ENCODE data around the gene CHKA. TPM values are rescaled to one million over a fixed set of nuclear protein-coding genes. Genes with fewer than 3 reads are reported as not detected.
A peak's percentile ranks its signal among the peaks of the same experiment; 100 is the strongest.

Gene CHKA
- polyA plus RNA-seq, 1 of the 3 experiments (the other 2 are of a cell fraction) = 12.3 TPM

DNA sequence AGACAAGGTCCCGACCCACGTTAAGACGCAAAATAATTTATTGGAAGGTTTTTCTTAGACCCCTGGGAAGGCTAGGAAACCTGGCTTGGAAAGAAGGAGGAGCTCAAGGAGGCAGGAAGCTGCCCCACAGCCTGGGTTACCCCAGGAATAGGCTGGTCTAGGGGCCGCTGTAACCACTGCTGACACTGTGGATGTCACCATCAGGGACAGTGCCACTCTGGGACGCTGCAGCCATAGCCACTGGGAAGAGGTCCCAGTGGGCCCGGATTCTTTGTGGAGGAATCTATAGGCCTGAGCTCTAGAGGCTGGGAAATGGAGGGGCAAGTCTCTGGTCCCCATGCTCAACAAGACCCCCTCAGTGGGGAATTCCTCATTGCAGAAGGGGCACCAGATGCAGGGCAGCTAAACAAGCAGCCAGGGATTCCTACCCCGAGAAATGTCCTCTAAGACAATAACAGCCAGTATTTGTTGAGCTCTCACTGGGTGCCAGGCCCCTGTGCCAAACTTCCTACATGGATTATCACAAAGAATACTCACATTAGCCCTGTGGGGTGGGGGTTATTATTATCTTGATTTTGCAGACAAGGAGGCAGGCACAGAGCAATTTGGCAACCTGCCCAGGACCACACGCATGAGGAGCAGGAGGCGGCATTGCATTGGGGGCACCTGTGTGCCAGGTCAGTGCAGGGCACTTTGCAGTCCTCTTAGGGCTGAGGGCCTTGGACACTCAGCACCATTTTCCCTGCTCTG lies 19.5 kb upstream of the CHKA start:
- H3K27me3 ChIP-seq (ENCODE audit: insufficient read depth) = no peaks in the 10 kb centered on the region
- no peak overlapping the region for H3K9ac ChIP-seq
- POLR2A ChIA-PET = no interaction called here
- CTCF ChIA-PET = interaction anchor here (0.7 to 0.9 kb wide), 3 partner anchors 66 to 156 kb away, joined by 3 read pairs; no protein-coding TSS in a partner anchor
- no peaks in the 10 kb centered on the region for H3K9me2 ChIP-seq
- no peak overlapping the region for H3K27ac ChIP-seq (ENCODE audit: low read depth in 2 of 2, low read length in 1 of 2)
- no peaks in the 10 kb centered on the region for H3K79me2 ChIP-seq (ENCODE audit: insufficient read depth)
- peaks cover 0 to 12% of the 10 kb centered on the region in 2 experiments; a peak in 1 of 4 replicates for H3K4me1 ChIP-seq (ENCODE audit: control insufficient read depth in 1 of 2, insufficient read depth in 2 of 2, low read depth in 1 of 2, low read length in 1 of 2)
- H3K4me2 ChIP-seq = no peak overlapping the region
- no peaks in the 10 kb centered on the region for H3K9me3 ChIP-seq
- no peaks in the 10 kb centered on the region for H3F3A ChIP-seq (replicated peaks; ENCODE audit: insufficient read depth)
- no peaks in the 10 kb centered on the region for H3K36me3 ChIP-seq (replicated peaks in 1 of 2; ENCODE audit: control insufficient read depth in 1 of 2, insufficient read depth in 2 of 2, low read length in 1 of 2)
- TF ChIP-seq MXI1 (IDR thresholded peaks at IDR 0.05; ENCODE audit: low read depth, low read length) = no peak
- TF ChIP-seq GATA2 (CRISPR knock-in tag; IDR thresholded peaks at IDR 0.05) = peak; percentile 41; the same call in 1 of the 2 replicates
- no peaks in the 10 kb centered on the region for H4K20me1 ChIP-seq (ENCODE audit: insufficient read depth)
- H2AFZ ChIP-seq (ENCODE audit: low read depth) = no peak overlapping the region
- no peak overlapping the region for H3K4me3 ChIP-seq (ENCODE audit: low read depth in 2 of 2, low read length in 1 of 2)
- DNase-seq = peak; percentile 57
- WGBS (ENCODE audit: low lambda C conversion rate) = 84% methylated on average over 5 of the region's 9 CpGs

DNA sequence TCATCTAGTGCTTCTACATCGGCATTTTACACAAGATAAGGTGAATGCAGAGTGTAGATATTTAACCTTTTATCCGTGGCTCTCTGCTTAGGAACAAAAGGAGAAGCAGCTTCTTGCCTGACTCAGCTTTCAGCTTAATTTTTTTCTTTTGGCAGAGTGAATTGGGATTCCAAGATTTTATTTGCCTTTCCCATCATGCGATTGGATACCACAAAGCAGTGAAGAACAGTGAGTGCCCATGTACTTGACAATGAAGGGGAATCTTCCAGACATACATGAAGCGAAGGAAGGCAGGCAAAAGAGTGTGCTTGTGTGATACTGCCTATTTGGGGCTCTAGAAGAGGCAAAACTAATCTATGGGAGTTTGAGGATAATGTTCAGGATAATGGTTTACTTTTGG lies 17.0 kb upstream of the CHKA start:
- CTCF ChIA-PET = no interaction called here
- Histone ChIP-seq H3K79me2 (ENCODE audit: insufficient read depth) (no peaks in the 10 kb centered on the region), H3K4me2 (no peak overlapping the region), H3K9ac (no peak overlapping the region), H4K20me1 (ENCODE audit: insufficient read depth) (no peaks in the 10 kb centered on the region), H3F3A (replicated peaks; ENCODE audit: insufficient read depth) (no peaks in the 10 kb centered on the region), H3K27me3 (ENCODE audit: insufficient read depth) (no peaks in the 10 kb centered on the region), H3K4me1 (ENCODE audit: control insufficient read depth in 1 of 2, insufficient read depth in 2 of 2, low read depth in 1 of 2, low read length in 1 of 2) (peaks cover 0 to 9% of the 10 kb centered on the region in 2 experiments; a peak in 1 of 4 replicates), H3K9me3 (no peaks in the 10 kb centered on the region), H2AFZ (ENCODE audit: low read depth) (no peak overlapping the region), H3K36me3 (replicated peaks in 1 of 2; ENCODE audit: control insufficient read depth in 1 of 2, insufficient read depth in 2 of 2, low read length in 1 of 2) (no peaks in the 10 kb centered on the region), H3K9me2 (no peaks in the 10 kb centered on the region), H3K4me3 (ENCODE audit: low read depth in 2 of 2, low read length in 1 of 2) (no peak overlapping the region), H3K27ac (ENCODE audit: low read depth in 2 of 2, low read length in 1 of 2) (no peak overlapping the region)
- WGBS (ENCODE audit: low lambda C conversion rate) = 56% methylated on average over 4 of the region's 4 CpGs
- POLR2A ChIA-PET = no interaction called here
- no peak for DNase-seq
- TF ChIP-seq FOXJ3 (CRISPR knock-in tag; IDR thresholded peaks at IDR 0.05) = no peak
- TF ChIP-seq MEF2A (IDR thresholded peaks at IDR 0.05; ENCODE audit: borderline replicate concordance, low read depth) = no peak
- TF ChIP-seq, protein P1, sequence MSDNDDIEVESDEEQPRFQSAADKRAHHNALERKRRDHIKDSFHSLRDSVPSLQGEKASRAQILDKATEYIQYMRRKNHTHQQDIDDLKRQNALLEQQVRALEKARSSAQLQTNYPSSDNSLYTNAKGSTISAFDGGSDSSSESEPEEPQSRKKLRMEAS (IDR thresholded peaks at IDR 0.05; ENCODE audit: low read depth) = no peak
- TF ChIP-seq, protein P2, sequence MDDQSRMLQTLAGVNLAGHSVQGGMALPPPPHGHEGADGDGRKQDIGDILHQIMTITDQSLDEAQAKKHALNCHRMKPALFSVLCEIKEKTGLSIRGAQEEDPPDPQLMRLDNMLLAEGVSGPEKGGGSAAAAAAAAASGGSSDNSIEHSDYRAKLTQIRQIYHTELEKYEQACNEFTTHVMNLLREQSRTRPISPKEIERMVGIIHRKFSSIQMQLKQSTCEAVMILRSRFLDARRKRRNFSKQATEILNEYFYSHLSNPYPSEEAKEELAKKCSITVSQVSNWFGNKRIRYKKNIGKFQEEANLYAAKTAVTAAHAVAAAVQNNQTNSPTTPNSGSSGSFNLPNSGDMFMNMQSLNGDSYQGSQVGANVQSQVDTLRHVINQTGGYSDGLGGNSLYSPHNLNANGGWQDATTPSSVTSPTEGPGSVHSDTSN (IDR thresholded peaks at IDR 0.05) = no peak
- no peak for TF ChIP-seq RAD21 (IDR thresholded peaks at IDR 0.05; ENCODE audit: low read length)
- TF ChIP-seq RFX5 (IDR thresholded peaks at IDR 0.05; ENCODE audit: low read length) = no peak
- TF ChIP-seq, protein P3, sequence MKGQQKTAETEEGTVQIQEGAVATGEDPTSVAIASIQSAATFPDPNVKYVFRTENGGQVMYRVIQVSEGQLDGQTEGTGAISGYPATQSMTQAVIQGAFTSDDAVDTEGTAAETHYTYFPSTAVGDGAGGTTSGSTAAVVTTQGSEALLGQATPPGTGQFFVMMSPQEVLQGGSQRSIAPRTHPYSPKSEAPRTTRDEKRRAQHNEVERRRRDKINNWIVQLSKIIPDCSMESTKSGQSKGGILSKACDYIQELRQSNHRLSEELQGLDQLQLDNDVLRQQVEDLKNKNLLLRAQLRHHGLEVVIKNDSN (IDR thresholded peaks at IDR 0.05; ENCODE audit: borderline replicate concordance, low read depth) = no peak
- no peak for TF ChIP-seq EZH2phosphoT487 (IDR thresholded peaks at IDR 0.05; ENCODE audit: borderline replicate concordance, low read depth)
- TF ChIP-seq GABPA (IDR thresholded peaks at IDR 0.05; ENCODE audit: low read depth) = no peak
- no peak for TF ChIP-seq JUND (IDR thresholded peaks at IDR 0.05)
- TF ChIP-seq, protein P4, sequence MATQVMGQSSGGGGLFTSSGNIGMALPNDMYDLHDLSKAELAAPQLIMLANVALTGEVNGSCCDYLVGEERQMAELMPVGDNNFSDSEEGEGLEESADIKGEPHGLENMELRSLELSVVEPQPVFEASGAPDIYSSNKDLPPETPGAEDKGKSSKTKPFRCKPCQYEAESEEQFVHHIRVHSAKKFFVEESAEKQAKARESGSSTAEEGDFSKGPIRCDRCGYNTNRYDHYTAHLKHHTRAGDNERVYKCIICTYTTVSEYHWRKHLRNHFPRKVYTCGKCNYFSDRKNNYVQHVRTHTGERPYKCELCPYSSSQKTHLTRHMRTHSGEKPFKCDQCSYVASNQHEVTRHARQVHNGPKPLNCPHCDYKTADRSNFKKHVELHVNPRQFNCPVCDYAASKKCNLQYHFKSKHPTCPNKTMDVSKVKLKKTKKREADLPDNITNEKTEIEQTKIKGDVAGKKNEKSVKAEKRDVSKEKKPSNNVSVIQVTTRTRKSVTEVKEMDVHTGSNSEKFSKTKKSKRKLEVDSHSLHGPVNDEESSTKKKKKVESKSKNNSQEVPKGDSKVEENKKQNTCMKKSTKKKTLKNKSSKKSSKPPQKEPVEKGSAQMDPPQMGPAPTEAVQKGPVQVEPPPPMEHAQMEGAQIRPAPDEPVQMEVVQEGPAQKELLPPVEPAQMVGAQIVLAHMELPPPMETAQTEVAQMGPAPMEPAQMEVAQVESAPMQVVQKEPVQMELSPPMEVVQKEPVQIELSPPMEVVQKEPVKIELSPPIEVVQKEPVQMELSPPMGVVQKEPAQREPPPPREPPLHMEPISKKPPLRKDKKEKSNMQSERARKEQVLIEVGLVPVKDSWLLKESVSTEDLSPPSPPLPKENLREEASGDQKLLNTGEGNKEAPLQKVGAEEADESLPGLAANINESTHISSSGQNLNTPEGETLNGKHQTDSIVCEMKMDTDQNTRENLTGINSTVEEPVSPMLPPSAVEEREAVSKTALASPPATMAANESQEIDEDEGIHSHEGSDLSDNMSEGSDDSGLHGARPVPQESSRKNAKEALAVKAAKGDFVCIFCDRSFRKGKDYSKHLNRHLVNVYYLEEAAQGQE (IDR thresholded peaks at IDR 0.05; ENCODE audit: low read depth, low read length) = no peak
- TF ChIP-seq, protein P5, sequence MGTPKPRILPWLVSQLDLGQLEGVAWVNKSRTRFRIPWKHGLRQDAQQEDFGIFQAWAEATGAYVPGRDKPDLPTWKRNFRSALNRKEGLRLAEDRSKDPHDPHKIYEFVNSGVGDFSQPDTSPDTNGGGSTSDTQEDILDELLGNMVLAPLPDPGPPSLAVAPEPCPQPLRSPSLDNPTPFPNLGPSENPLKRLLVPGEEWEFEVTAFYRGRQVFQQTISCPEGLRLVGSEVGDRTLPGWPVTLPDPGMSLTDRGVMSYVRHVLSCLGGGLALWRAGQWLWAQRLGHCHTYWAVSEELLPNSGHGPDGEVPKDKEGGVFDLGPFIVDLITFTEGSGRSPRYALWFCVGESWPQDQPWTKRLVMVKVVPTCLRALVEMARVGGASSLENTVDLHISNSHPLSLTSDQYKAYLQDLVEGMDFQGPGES (IDR thresholded peaks at IDR 0.05; ENCODE audit: low read depth, low read length) = no peak
- TF ChIP-seq SMC3 (IDR thresholded peaks at IDR 0.05; ENCODE audit: low read depth, low read length) = no peak
- no peak for TF ChIP-seq FOSL2 (IDR thresholded peaks at IDR 0.05; ENCODE audit: borderline replicate concordance, low read depth)
- TF ChIP-seq, protein P6, sequence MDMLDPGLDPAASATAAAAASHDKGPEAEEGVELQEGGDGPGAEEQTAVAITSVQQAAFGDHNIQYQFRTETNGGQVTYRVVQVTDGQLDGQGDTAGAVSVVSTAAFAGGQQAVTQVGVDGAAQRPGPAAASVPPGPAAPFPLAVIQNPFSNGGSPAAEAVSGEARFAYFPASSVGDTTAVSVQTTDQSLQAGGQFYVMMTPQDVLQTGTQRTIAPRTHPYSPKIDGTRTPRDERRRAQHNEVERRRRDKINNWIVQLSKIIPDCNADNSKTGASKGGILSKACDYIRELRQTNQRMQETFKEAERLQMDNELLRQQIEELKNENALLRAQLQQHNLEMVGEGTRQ (IDR thresholded peaks at IDR 0.05; ENCODE audit: borderline replicate concordance, low read depth, low read length) = no peak
- no peak for TF ChIP-seq TAF1 (IDR thresholded peaks at IDR 0.05; ENCODE audit: borderline replicate concordance, low read depth, low read length)
- no peak for TF ChIP-seq YY1 (IDR thresholded peaks at IDR 0.05; ENCODE audit: low read depth)
- no peak for TF ChIP-seq NRF1 (IDR thresholded peaks at IDR 0.05; ENCODE audit: low read depth, low read length)

Data from SK-N-SH (cell line).